ENCODE measurements around the gene DSE.

GRCh38 chr6:116456927-116457326 lies 86.2 kb downstream of the DSE start:
- no peak for TF ChIP-seq RAD21 (IDR thresholded peaks at IDR 0.05; ENCODE audit: low read depth)
- TF ChIP-seq CTCF (IDR thresholded peaks at IDR 0.05 in 2 of 3, conservative IDR thresholded peaks at IDR 0.05 in 1 of 3; ENCODE audit: borderline replicate concordance in 1 of 3, insufficient read depth in 1 of 3, low read depth in 2 of 3, low read length in 2 of 3) = no peak
- no peak for TF ChIP-seq ATF3 (IDR thresholded peaks at IDR 0.05)
- no peak for TF ChIP-seq SP1 (IDR thresholded peaks at IDR 0.05; ENCODE audit: low read depth)
- no peak for TF ChIP-seq EZH2 (IDR thresholded peaks at IDR 0.05)
- no peak for TF ChIP-seq POLR2A (IDR thresholded peaks at IDR 0.05; ENCODE audit: borderline replicate concordance, extremely low read depth, insufficient read depth, insufficient read length)
- TF ChIP-seq ZBTB33 (IDR thresholded peaks at IDR 0.05; ENCODE audit: extremely low read depth, insufficient replicate concordance, low read length) = no peak
- no peak for TF ChIP-seq POLR2AphosphoS5 (IDR thresholded peaks at IDR 0.05; ENCODE audit: low read depth, low read length)
- no peak for TF ChIP-seq SIN3A (IDR thresholded peaks at IDR 0.05; ENCODE audit: low read depth)
- TF ChIP-seq MAX (IDR thresholded peaks at IDR 0.05) = no peak
- no peak for TF ChIP-seq REST (IDR thresholded peaks at IDR 0.05; ENCODE audit: low read depth)
- TF ChIP-seq EZH2phosphoT487 (IDR thresholded peaks at IDR 0.05; ENCODE audit: borderline replicate concordance) = no peak
- TF ChIP-seq SRF (IDR thresholded peaks at IDR 0.05; ENCODE audit: low read depth) = no peak
- TF ChIP-seq EGR1 (IDR thresholded peaks at IDR 0.05; ENCODE audit: low read depth) = no peak
